DOHH2 (cell line): ENCODE measurements around the gene PCDH17.

ENCODE experiments used
- CTCF ChIP-seq: fragments of 200-600 bp; sonication (generic); IDR thresholded peaks from one replicate; pipeline ENCODE4 v1.5.1; 2014; ENCODE audit warnings: antibody characterized with exemption, mild to moderate bottlenecking, low read depth, low read length; ENCODE audit not compliant: poor library complexity, severe bottlenecking
- EZH2phosphoT487 ChIP-seq: fragments of 200-600 bp; sonication (generic); IDR thresholded peaks from 2 replicates; pipeline ENCODE4 v1.6.1; 2017; ENCODE audit warnings: borderline replicate concordance, mild to moderate bottlenecking, antibody characterized with exemption, low read length, moderate library complexity, mixed read lengths

- no peak for TF ChIP-seq EZH2phosphoT487
- TF ChIP-seq CTCF = no peak
Measured at GRCh38 chr13:57634839-57635165, 3.3 kb downstream of the PCDH17 start.
